K562 (cell line): ENCODE data around the gene OPA3. TPM values are rescaled to one million over a fixed set of nuclear protein-coding genes. Genes with fewer than 3 reads are reported as not detected.

ENCODE experiments used
- ATAC-seq: fragments of 200-7000 bp; cut with Tn5 transposase; 3 replicates; pipeline ENCODE4 v1.9.1; 2020; ENCODE audit warnings: moderate library complexity
- BruUV-seq: library from RNA; stranded (reverse); fragments of 400-500 nt; replicated peaks from 2 replicates; lab custom pipeline; 2021; lab: Mats Ljungman, UMichigan
- CTCF ChIA-PET: fragments of 300-600 bp; formaldehyde crosslinking; extraction: SDS; loops from one replicate; lab custom pipeline; 2021; ENCODE audit warnings: low intra/inter-chr PET ratio; lab: Yijun Ruan, JAX
- POLR2A ChIA-PET: fragments of 300-600, 350-650 bp; sonication (Branson Sonifier 250); formaldehyde crosslinking; extraction: SDS; loops from one replicate; lab custom pipeline; 2021; ENCODE audit warnings: antibody characterized with exemption, inconsistent platforms; lab: Yijun Ruan, JAX
- DNase-seq, 4 experiments: peaks; one replicate each; pipeline versions ENCODE4 v3.0.0 to v3.0.0-alpha.2; 2011 to 2018; ENCODE audit warnings: low spot score in 3 of 4, mixed read lengths in 3 of 4; ENCODE audit errors: extremely low read depth in 1 of 4
- FAIRE-seq: peaks from 2 replicates; lab custom pipeline; 2011; peaks lifted over from hg19 to GRCh38; lab: Jason Lieb, UNC
- H2AFZ ChIP-seq: 2 replicates; pipeline ENCODE4 v1.6.0; 2011; ENCODE audit warnings: low read depth, low read length, control low read depth, inconsistent platforms
- H3K27ac ChIP-seq: fragments of 200-600 bp; 3 replicates; pipeline ENCODE4 v1.8.0; 2011; ENCODE audit warnings: low read depth, mild to moderate bottlenecking, control low read depth, inconsistent platforms, low read length, moderate library complexity, mixed read lengths; ENCODE audit errors: extremely low read depth
- H3K27me3 ChIP-seq, 2 experiments: fragments of 300-600 bp in 1 of 2; 2 replicates in 1 of 2; 3 replicates in 1 of 2; pipeline versions ENCODE4 v1.6.0 to v1.8.0; 2011; ENCODE audit warnings: inconsistent platforms in 2 of 2, low read length in 2 of 2, mild to moderate bottlenecking in 1 of 2, mixed read lengths in 1 of 2, moderate library complexity in 1 of 2; ENCODE audit not compliant: control insufficient read depth in 2 of 2, insufficient read depth in 2 of 2
- H3K36me3 ChIP-seq: fragments of 300-600 bp; 3 replicates; pipeline ENCODE4 v1.8.0; 2011; ENCODE audit warnings: mild to moderate bottlenecking, low read length, inconsistent platforms; ENCODE audit not compliant: control insufficient read depth, insufficient read depth
- H3K4me1 ChIP-seq, 2 experiments: fragments of 200-600 bp in 1 of 2; replicated peaks in 1 of 2; 2 replicates in 1 of 2; 3 replicates in 1 of 2; pipeline versions ENCODE4 v1.5.1 to v1.8.0; 2011; ENCODE audit warnings: inconsistent platforms in 2 of 2, low read length in 2 of 2, mild to moderate bottlenecking in 1 of 2, mixed read lengths in 1 of 2, moderate library complexity in 1 of 2; ENCODE audit not compliant: control insufficient read depth in 2 of 2, insufficient read depth in 2 of 2
- H3K4me2 ChIP-seq: 2 replicates; pipeline ENCODE4 v1.6.1; 2011; ENCODE audit warnings: low read length, control low read depth, inconsistent platforms, mixed read lengths; ENCODE audit not compliant: insufficient read depth
- H3K4me3 ChIP-seq: fragments of 200-600 bp; sonication (generic), shearing (Covaris generic); 2 replicates; pipeline ENCODE4 v1.5.1; 2016; ENCODE audit warnings: control low read depth, inconsistent platforms
- H3K79me2 ChIP-seq: fragments of 200-600 bp; 3 replicates; pipeline ENCODE4 v1.8.0; 2011; ENCODE audit warnings: low read length, inconsistent platforms; ENCODE audit not compliant: control insufficient read depth, insufficient read depth
- H3K9ac ChIP-seq, 2 experiments: 2 replicates each; pipeline versions ENCODE4 v1.6.0 to v1.6.1; 2011; ENCODE audit warnings: low read depth in 2 of 2, low read length in 2 of 2, control low read depth in 1 of 2, inconsistent platforms in 1 of 2, mild to moderate bottlenecking in 1 of 2, mixed read lengths in 1 of 2; ENCODE audit not compliant: insufficient read depth in 1 of 2
- H3K9me1 ChIP-seq: one replicate; pipeline ENCODE4 v1.6.0; 2011; ENCODE audit warnings: inconsistent platforms, mild to moderate bottlenecking, low read length, moderate library complexity; ENCODE audit not compliant: control insufficient read depth, insufficient read depth
- H3K9me3 ChIP-seq: replicated peaks from 2 replicates; pipeline ENCODE4 v1.5.1; 2011; ENCODE audit warnings: low read depth, low read length, inconsistent platforms; ENCODE audit not compliant: control insufficient read depth, insufficient read depth
- H4K20me1 ChIP-seq: replicated peaks from 2 replicates; pipeline ENCODE4 v1.6.1; 2011; ENCODE audit warnings: low read length, inconsistent platforms, mixed read lengths; ENCODE audit not compliant: control insufficient read depth, insufficient read depth
- CSDE1 ChIP-seq, 2 experiments: fragments of 450-650 bp; IDR thresholded peaks; 2 replicates each; pipeline ENCODE4 v1.6.1; 2016; ENCODE audit warnings: mild to moderate bottlenecking in 1 of 2
- HIVEP1 ChIP-seq: fragments of 250-450 bp; sonication (Bioruptor Pico); IDR thresholded peaks from 2 replicates; pipeline ENCODE4 v1.4.0; 2020; ENCODE audit warnings: mild to moderate bottlenecking
- KDM1A ChIP-seq, 2 experiments: fragments of 450-650 bp; IDR thresholded peaks; 2 replicates each; pipeline ENCODE4 v1.6.1; 2016; ENCODE audit warnings: mild to moderate bottlenecking in 2 of 2
- NFYB ChIP-seq: IDR thresholded peaks from 2 replicates; pipeline ENCODE4 v1.6.1; 2011; ENCODE audit warnings: mild to moderate bottlenecking, moderate library complexity; ENCODE audit not compliant: insufficient read length; ENCODE audit errors: extremely low read depth
- RAD21 ChIP-seq, 2 experiments: fragments of 250-450 bp in 1 of 2; fragments of 450-650 bp in 1 of 2; sonication (Bioruptor Pico) in 1 of 2; formaldehyde crosslinking in 1 of 2; IDR thresholded peaks in 1 of 2; conservative IDR thresholded peaks in 1 of 2; 2 replicates each; pipeline versions ENCODE4 v1.4.0 to v1.8.0; 2020 to 2022; ENCODE audit warnings: mild to moderate bottlenecking in 2 of 2, moderate library complexity in 1 of 2
- RBM25 ChIP-seq: fragments of 200-400 bp; formaldehyde crosslinking; IDR thresholded peaks from 2 replicates; pipeline ENCODE4 v1.6.1; 2018; ENCODE audit warnings: low read length, low read depth, moderate library complexity; ENCODE audit not compliant: severe bottlenecking
- SPI1 ChIP-seq: IDR thresholded peaks from 2 replicates; pipeline ENCODE4 v1.6.1; 2011; ENCODE audit warnings: low read depth, low read length, control low read depth, borderline replicate concordance
- SREBF2 ChIP-seq: sonication (generic); formaldehyde crosslinking; IDR thresholded peaks from 2 replicates; pipeline ENCODE4 v1.4.0; 2020; ENCODE audit warnings: mild to moderate bottlenecking, missing genetic modification reagents
- ZSCAN29 ChIP-seq: fragments of 450-650 bp; IDR thresholded peaks from 2 replicates; pipeline ENCODE4 v1.6.1; 2017
- WGBS: fragments of 100-300 bp; shearing (Covaris generic); methylation state at CpG from one replicate; pipeline ENCODE4 v1.1.6; 2016; ENCODE audit warnings: low coverage, mixed read lengths; ENCODE audit not compliant: insufficient coverage; ENCODE audit errors: missing lambda C conversion rate; 5-methylcytosine and 5-hydroxymethylcytosine counted together
- in situ Hi-C: fragments of 300-500 bp; cut with MboI; formaldehyde crosslinking; loops from 4 replicates; pipeline ENCODE4 v1.15.0; 2018; ENCODE audit warnings: inconsistent platforms, mixed read lengths
- intact Hi-C: fragments of 100-400 bp; cut with micrococcal nuclease; formaldehyde crosslinking; loops from 2 replicates; pipeline ENCODE4 v1.14.2; 2022
- polyA plus RNA-seq, 8 experiments: library from polyadenylated mRNA; depleted of rRNA in 4 of 8; stranded (reverse) in 5 of 8; unstranded in 3 of 8; fragments of >200 nt; fragmentation: Nextera tagmentation in 2 of 8; fragmentation: Illumina TruSeq in 1 of 8; extraction: Ambion mirVana in 2 of 8; extraction: Trizol in 1 of 8; gene quantifications; 2 replicates each; pipeline versions ENCODE4 v1.2.1 to v1.2.3, GENCODE V29; 2011 to 2014; ENCODE audit warnings: inconsistent platforms in 1 of 8, missing spikeins in 1 of 8
- total RNA-seq, 7 experiments: library from RNA; depleted of rRNA in 6 of 7; stranded (reverse); fragments of >200 nt in 6 of 7; fragmentation: Illumina TruSeq in 2 of 7; extraction: Trizol in 2 of 7; gene quantifications; 2 replicates each; pipeline versions ENCODE4 v1.2.1 to v1.2.3, GENCODE V29; 2011 to 2021; ENCODE audit warnings: low replicate concordance in 1 of 7

The OPA3 gene
- total and polyA plus RNA-seq, 9 of the 15 experiments (the other 6 are each of a cell fraction or from before 2014, with no cell fraction given), result 1.4 to 18.8 (median 9.0) TPM

DNA sequence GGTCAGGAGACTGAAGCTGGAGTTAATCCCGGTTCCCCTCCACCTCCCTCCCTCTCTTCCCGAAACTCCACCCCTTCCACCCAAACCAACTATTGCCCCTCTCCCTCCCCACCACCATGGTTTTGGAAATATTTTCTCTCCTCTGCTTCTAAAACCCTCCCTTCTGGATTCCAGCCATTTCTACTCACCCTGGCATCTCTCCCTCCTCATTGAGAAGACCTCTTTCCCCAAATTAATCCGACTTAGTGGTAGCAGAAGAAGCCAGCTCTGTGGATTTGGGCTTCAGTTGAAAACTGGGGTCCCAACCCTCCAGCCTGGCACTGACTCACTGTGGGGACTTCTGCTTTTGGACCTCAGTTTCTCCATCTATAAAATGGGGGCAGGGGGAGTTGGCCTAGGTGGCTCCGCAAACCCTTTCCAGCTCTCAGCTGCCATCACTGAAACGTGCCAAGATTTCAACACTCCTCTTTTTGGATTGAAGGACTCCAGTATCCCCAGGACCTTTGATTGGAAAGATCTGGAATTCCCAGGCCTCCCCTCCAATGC, 15.8 kb upstream of the OPA3 start (continued):
- peak; percentile 92 for TF ChIP-seq RBM25
- TF ChIP-seq KDM1A (IDR thresholded peaks at IDR 0.05), result 0 out of 4 replicates have a peak, but pooled peaks of 1 of the 2 experiments have one; percentile 30
- TF ChIP-seq SPI1, result 0 out of 2 replicates have a peak, but pooled peaks have one; percentile 36
- TF ChIP-seq, all 486 proteins: peak for 5

DNA sequence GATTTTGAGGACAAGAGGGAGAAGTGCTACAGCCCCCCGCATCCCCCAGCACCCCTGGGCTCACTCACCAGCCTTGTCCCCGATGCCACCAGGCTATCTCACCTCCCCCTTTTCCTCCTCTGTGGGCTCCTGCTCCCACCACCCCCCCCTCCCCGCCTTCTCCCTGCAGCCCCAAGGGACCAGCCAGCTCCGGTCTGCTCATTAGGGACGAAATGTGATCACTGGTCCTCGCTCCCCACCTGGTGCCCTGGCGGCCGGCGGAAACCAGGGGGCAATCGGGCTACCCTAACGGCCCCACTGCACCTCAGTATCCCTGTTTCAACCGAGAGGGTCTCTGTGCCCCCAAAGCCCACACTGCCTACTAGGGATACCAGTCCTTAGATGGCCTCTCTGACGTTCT, 14.7 kb upstream of the OPA3 start:
- ChIA-PET POLR2A (interaction anchor here (0.6 to 1.2 kb wide), 4 partner anchors 10 to 18 kb away, joined by 4 to 6 read pairs (median 6); no protein-coding TSS in a partner anchor), CTCF (no interaction called here)
- FAIRE-seq (no peak), ATAC-seq (no peak), DNase-seq (no peak)
- H3K79me2 ChIP-seq, result no peaks in the 10 kb centered on the region
- intact Hi-C loops, result no loop called here
- H3K4me2 ChIP-seq, result no peak overlapping the region
- H2AFZ ChIP-seq, result no peak overlapping the region
- in situ Hi-C loops, result loop anchor here (5.0 kb wide), 1 partner anchor 83 kb away; no protein-coding TSS in a partner anchor
- no peak overlapping the region for H3K4me3 ChIP-seq
- no peak for TF ChIP-seq SREBF2 (CRISPR knock-in tag)
- TF ChIP-seq NFYB, result no peak
- no peak for TF ChIP-seq RAD21 (CRISPR knock-in tag; conservative IDR thresholded peaks at IDR 0.05 in 1 of 2, IDR thresholded peaks at IDR 0.05 in 1 of 2)
- TF ChIP-seq ZSCAN29, result no peak
- TF ChIP-seq HIVEP1, result no peak
- no peak for TF ChIP-seq CSDE1 (IDR thresholded peaks at IDR 0.05)
- peaks cover 3 to 15% of the 10 kb centered on the region in 2 experiments; a peak in 3 of 5 replicates for H3K4me1 ChIP-seq
- H3K27me3 ChIP-seq, result peaks cover 41 to 54% of the 10 kb centered on the region in 2 experiments
- H3K27ac ChIP-seq, result no peak overlapping the region
- 0 out of 2 replicates have a peak, but pooled peaks cover 3% of the 10 kb centered on the region for H4K20me1 ChIP-seq
- no peaks in the 10 kb centered on the region for H3K36me3 ChIP-seq
- H3K9ac ChIP-seq, result no peak overlapping the region
- H3K9me3 ChIP-seq, result no peaks in the 10 kb centered on the region
- no TSS peak for BruUV-seq
- 5% methylated on average over 11 of the region's 13 CpGs for WGBS
- no peaks in the 10 kb centered on the region for H3K9me1 ChIP-seq
